ENCODE results near the gene CHAT.

DNA sequence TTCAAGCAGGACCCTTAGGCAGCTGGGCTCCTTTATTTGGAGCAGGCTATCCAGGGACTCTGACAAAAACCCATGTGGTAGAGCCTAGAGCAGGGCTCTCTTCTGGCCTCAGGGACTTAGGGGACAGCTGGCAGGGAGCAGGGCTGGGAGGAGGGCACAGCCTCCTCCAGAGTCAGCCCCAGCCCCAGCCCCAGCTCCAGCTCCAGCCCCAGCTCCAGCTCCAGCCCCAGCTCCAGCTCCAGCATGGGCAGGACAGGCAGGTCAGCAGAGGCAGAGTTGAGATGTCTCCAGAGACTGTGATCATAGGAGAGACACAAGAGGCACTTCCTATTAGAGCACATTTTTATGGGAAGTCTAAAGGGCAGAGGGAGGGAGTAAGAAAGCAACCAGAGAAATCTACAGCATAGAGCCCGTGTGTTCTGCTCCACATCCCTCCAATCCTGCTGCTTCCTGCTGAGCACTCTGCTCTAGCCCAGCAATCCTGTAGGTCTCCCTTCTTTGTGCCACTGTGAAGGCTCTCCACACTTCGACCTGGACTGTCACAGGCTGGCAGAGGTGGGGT is 52.3 kb downstream of the CHAT start:
- TF ChIP-seq, protein P1, sequence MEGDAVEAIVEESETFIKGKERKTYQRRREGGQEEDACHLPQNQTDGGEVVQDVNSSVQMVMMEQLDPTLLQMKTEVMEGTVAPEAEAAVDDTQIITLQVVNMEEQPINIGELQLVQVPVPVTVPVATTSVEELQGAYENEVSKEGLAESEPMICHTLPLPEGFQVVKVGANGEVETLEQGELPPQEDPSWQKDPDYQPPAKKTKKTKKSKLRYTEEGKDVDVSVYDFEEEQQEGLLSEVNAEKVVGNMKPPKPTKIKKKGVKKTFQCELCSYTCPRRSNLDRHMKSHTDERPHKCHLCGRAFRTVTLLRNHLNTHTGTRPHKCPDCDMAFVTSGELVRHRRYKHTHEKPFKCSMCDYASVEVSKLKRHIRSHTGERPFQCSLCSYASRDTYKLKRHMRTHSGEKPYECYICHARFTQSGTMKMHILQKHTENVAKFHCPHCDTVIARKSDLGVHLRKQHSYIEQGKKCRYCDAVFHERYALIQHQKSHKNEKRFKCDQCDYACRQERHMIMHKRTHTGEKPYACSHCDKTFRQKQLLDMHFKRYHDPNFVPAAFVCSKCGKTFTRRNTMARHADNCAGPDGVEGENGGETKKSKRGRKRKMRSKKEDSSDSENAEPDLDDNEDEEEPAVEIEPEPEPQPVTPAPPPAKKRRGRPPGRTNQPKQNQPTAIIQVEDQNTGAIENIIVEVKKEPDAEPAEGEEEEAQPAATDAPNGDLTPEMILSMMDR (IDR thresholded peaks at IDR 0.05): no peak
- no peak for TF ChIP-seq EZH2 (IDR thresholded peaks at IDR 0.05)
